Prostate gland (tissue), 2 donors: ENCODE measurements around the gene HYAL2. TPM values are rescaled to one million over a fixed set of nuclear protein-coding genes. Genes with fewer than 3 reads are reported as not detected.
"Not testable (repeated sequence)": the region's sequence is repeated elsewhere in the genome, so short reads cannot be mapped to it uniquely, and the experiment has no call there.

ENCODE experiments used
- DNase-seq: peaks from one replicate; pipeline ENCODE4 v3.0.0-alpha.2; 2019; ENCODE audit warnings: low spot score
- H3K27ac ChIP-seq, 2 donors: fragments of 200-600 bp; sonication (generic); 2 replicates each; pipeline ENCODE4 v1.5.1; 2017 to 2019
- H3K27me3 ChIP-seq: fragments of 200-600 bp; sonication (generic); replicated peaks from 2 replicates; pipeline ENCODE4 v1.5.1; 2019; ENCODE audit not compliant: insufficient read depth
- H3K36me3 ChIP-seq, 2 donors: fragments of 200-600 bp; sonication (generic); 1 replicate in 1 of 2; 2 replicates in 1 of 2; pipeline versions ENCODE4 v1.5.1 to v1.8.1; 2017 to 2019
- H3K4me1 ChIP-seq: fragments of 200-600 bp; sonication (generic); replicated peaks from 2 replicates; pipeline ENCODE4 v1.5.1; 2019
- H3K4me3 ChIP-seq, 2 donors: fragments of 200-600 bp; sonication (generic); 2 replicates each; pipeline ENCODE4 v1.5.1; 2017 to 2019
- H3K9me3 ChIP-seq: fragments of 200-600 bp; sonication (generic); 2 replicates; pipeline ENCODE4 v1.5.1; 2017
- CTCF ChIP-seq, 4 experiments: fragments of 200-600 bp in 2 of 4; fragments of 450-650 bp in 2 of 4; sonication (generic) in 2 of 4; IDR thresholded peaks; 1 replicate in 3 of 4; 2 replicates in 1 of 4; pipeline ENCODE4 v1.5.1; 2016 to 2019; ENCODE audit warnings: antibody characterized with exemption in 4 of 4, mild to moderate bottlenecking in 2 of 4, moderate library complexity in 2 of 4
- POLR2A ChIP-seq: fragments of 450-650 bp; IDR thresholded peaks from one replicate; pipeline ENCODE4 v1.6.1; 2016; ENCODE audit warnings: antibody characterized with exemption, mild to moderate bottlenecking
- POLR2AphosphoS5 ChIP-seq: sonication (generic); formaldehyde crosslinking; IDR thresholded peaks from one replicate; pipeline ENCODE4 v1.6.1; 2017; ENCODE audit warnings: antibody characterized with exemption
- WGBS: methylation state at CpG from one replicate; pipeline ENCODE4 v1.1.5; 2018; 5-methylcytosine and 5-hydroxymethylcytosine counted together
- intact Hi-C: fragments of 100-400 bp; cut with DNase I; formaldehyde crosslinking; loops from one replicate; pipeline ENCODE4 v1.14.2; 2022
- total RNA-seq, 2 donors: library from RNA; depleted of rRNA; stranded (reverse); fragments of >200 nt; gene quantifications; one replicate each; pipeline ENCODE4 v1.1.0, GENCODE V29; 2016

The HYAL2 gene
- total RNA-seq, 2 donors from 2014 or later: 76.1 to 131 TPM

- H3K27ac ChIP-seq: no peak overlapping the region
- H3K4me1 ChIP-seq: peaks cover 5% of the 10 kb centered on the region
- WGBS: 96% methylated on average over 23 of the region's 23 CpGs
- H3K27me3 ChIP-seq: no peaks in the 10 kb centered on the region
- H3K9me3 ChIP-seq: no peaks in the 10 kb centered on the region
- DNase-seq: no peak
- TF ChIP-seq POLR2AphosphoS5 (no peak), CTCF (IDR thresholded peaks at IDR 0.05) (no peak), POLR2A (no peak)
- H3K36me3 ChIP-seq: peaks cover 11 to 22% of the 10 kb centered on the region in 2 donors
- intact Hi-C loops: loop anchor here (10.0 kb wide), 1 partner anchor 1154 kb away; the partner anchor contains the start of gene LAMB2
- no peak overlapping the region for H3K4me3 ChIP-seq
Observed at GRCh38 chr3:50288387-50289007, 34.0 kb downstream of the HYAL2 start.

- TF ChIP-seq CTCF (IDR thresholded peaks at IDR 0.05): no peak
- TF ChIP-seq POLR2AphosphoS5: no peak
- no peak for TF ChIP-seq POLR2A
- WGBS: 91% methylated on average over 1 of the region's 1 CpG
- Histone ChIP-seq H3K27me3 (no peaks in the 10 kb centered on the region), H3K9me3 (no peaks in the 10 kb centered on the region), H3K27ac (no peak overlapping the region), H3K4me1 (no peaks in the 10 kb centered on the region), H3K4me3 (no peak overlapping the region), H3K36me3 (peaks cover 11 to 22% of the 10 kb centered on the region in 2 donors)
- DNase-seq: no peak
- intact Hi-C loops: loop anchor here (10.0 kb wide), 1 partner anchor 1152 kb away; the partner anchor contains the start of gene LAMB2
Observed at GRCh38 chr3:50287262-50287661, 35.3 kb downstream of the HYAL2 start.

GRCh38 chr3:50286322-50287227, 36.0 kb downstream of the HYAL2 start:
- intact Hi-C loops: loop anchor here (10.0 kb wide), 1 partner anchor 1152 kb away; the partner anchor contains the start of gene LAMB2
- H3K27me3 ChIP-seq: no peaks in the 10 kb centered on the region
- H3K4me1 ChIP-seq: no peaks in the 10 kb centered on the region
- no peak for DNase-seq
- H3K36me3 ChIP-seq: peaks cover 11 to 22% of the 10 kb centered on the region in 2 donors
- WGBS: 84% methylated on average over 28 of the region's 28 CpGs
- H3K9me3 ChIP-seq: no peaks in the 10 kb centered on the region
- TF ChIP-seq POLR2A: no peak
- TF ChIP-seq CTCF (IDR thresholded peaks at IDR 0.05): no peak
- TF ChIP-seq POLR2AphosphoS5: no peak
- H3K4me3 ChIP-seq: no peak overlapping the region
- H3K27ac ChIP-seq: no peak overlapping the region

- WGBS: 82% methylated on average over 6 of the region's 6 CpGs
- intact Hi-C loops: loop anchor here (10.0 kb wide), 1 partner anchor 1149 kb away; the partner anchor contains the start of gene LAMB2
- H3K27ac ChIP-seq, H3K9me3 ChIP-seq, H3K27me3 ChIP-seq, DNase-seq, H3K4me1 ChIP-seq, H3K4me3 ChIP-seq: not testable (repeated sequence)
- H3K36me3 ChIP-seq: peaks cover 6 to 13% of the 10 kb centered on the region in 2 donors
Observed at GRCh38 chr3:50284121-50284520, 38.4 kb downstream of the HYAL2 start.

- intact Hi-C loops: loop anchor here (10.0 kb wide), 1 partner anchor 1145 kb away; the partner anchor contains the start of gene LAMB2
Observed at GRCh38 chr3:50279255-50280016, 43.1 kb downstream of the HYAL2 start.

More at GRCh38 chr3:50279255-50280016, 43.1 kb downstream of the HYAL2 start:
- Histone ChIP-seq H3K27ac (no peak overlapping the region), H3K9me3 (no peaks in the 10 kb centered on the region), H3K27me3 (no peaks in the 10 kb centered on the region), H3K4me3 (no peak overlapping the region), H3K4me1 (no peaks in the 10 kb centered on the region), H3K36me3 (no peaks in the 10 kb centered on the region)
- DNase-seq: no peak
- 91% methylated on average over 8 of the region's 8 CpGs for WGBS
- no peak for TF ChIP-seq POLR2A
- TF ChIP-seq POLR2AphosphoS5: no peak
- no peak for TF ChIP-seq CTCF (IDR thresholded peaks at IDR 0.05)
